ENCODE measurements around the gene SEC16A. TPM values are rescaled to one million over a fixed set of nuclear protein-coding genes. Genes with fewer than 3 reads are reported as not detected.

Gene SEC16A
- total RNA-seq, 1 donor from 2014 or later = 64.5 TPM

- no peak overlapping the region for H3K4me3 ChIP-seq (ENCODE audit: low read depth, low read length)
- DNase-seq (ENCODE audit: low read depth) = no peak
- peaks cover 9% of the 10 kb centered on the region for H3K36me3 ChIP-seq (ENCODE audit: control insufficient read depth, insufficient read depth, low read length)
- no peak for TF ChIP-seq CTCF (IDR thresholded peaks at IDR 0.05; ENCODE audit: insufficient read depth, low read length, poor library complexity, severe bottlenecking)
- H3K27me3 ChIP-seq (ENCODE audit: control insufficient read depth, insufficient read depth, low read length) = no peaks in the 10 kb centered on the region
These were observed 15.1 kb downstream of the SEC16A start for GRCh38 chr9:136467766-136468165.

GRCh38 chr9:136466155-136466541 is 16.7 kb downstream of the SEC16A start:
- TF ChIP-seq CTCF (IDR thresholded peaks at IDR 0.05; ENCODE audit: insufficient read depth, low read length, poor library complexity, severe bottlenecking) = no peak
- Histone ChIP-seq H3K27me3 (ENCODE audit: control insufficient read depth, insufficient read depth, low read length) (no peaks in the 10 kb centered on the region), H3K4me3 (ENCODE audit: low read depth, low read length) (no peak overlapping the region), H3K36me3 (ENCODE audit: control insufficient read depth, insufficient read depth, low read length) (peaks cover 9% of the 10 kb centered on the region)
- no peak for DNase-seq (ENCODE audit: low read depth)

GRCh38 chr9:136465500-136466154 is 17.2 kb downstream of the SEC16A start:
- H3K4me3 ChIP-seq (ENCODE audit: low read depth, low read length) = no peak overlapping the region
- H3K27me3 ChIP-seq (ENCODE audit: control insufficient read depth, insufficient read depth, low read length) = no peaks in the 10 kb centered on the region
- no peak for DNase-seq (ENCODE audit: low read depth)
- TF ChIP-seq CTCF (IDR thresholded peaks at IDR 0.05; ENCODE audit: insufficient read depth, low read length, poor library complexity, severe bottlenecking) = no peak
- H3K36me3 ChIP-seq (ENCODE audit: control insufficient read depth, insufficient read depth, low read length) = peaks cover 8% of the 10 kb centered on the region

- Histone ChIP-seq H3K4me3 (ENCODE audit: low read depth, low read length) (no peak overlapping the region), H3K36me3 (ENCODE audit: control insufficient read depth, insufficient read depth, low read length) (peaks cover 6% of the 10 kb centered on the region), H3K27me3 (ENCODE audit: control insufficient read depth, insufficient read depth, low read length) (no peaks in the 10 kb centered on the region)
- no peak for TF ChIP-seq CTCF (IDR thresholded peaks at IDR 0.05; ENCODE audit: insufficient read depth, low read length, poor library complexity, severe bottlenecking)
- no peak for DNase-seq (ENCODE audit: low read depth)
These were observed 18.6 kb downstream of the SEC16A start for GRCh38 chr9:136464241-136464640.

GRCh38 chr9:136463578-136463977 is 19.3 kb downstream of the SEC16A start:
- peaks cover 6% of the 10 kb centered on the region for H3K36me3 ChIP-seq (ENCODE audit: control insufficient read depth, insufficient read depth, low read length)
- no peaks in the 10 kb centered on the region for H3K27me3 ChIP-seq (ENCODE audit: control insufficient read depth, insufficient read depth, low read length)
- no peak overlapping the region for H3K4me3 ChIP-seq (ENCODE audit: low read depth, low read length)
- no peak for TF ChIP-seq CTCF (IDR thresholded peaks at IDR 0.05; ENCODE audit: insufficient read depth, low read length, poor library complexity, severe bottlenecking)
- DNase-seq (ENCODE audit: low read depth) = no peak

GRCh38 chr9:136462664-136463063 is 20.2 kb downstream of the SEC16A start:
- DNase-seq (ENCODE audit: low read depth) = no peak
- no peak overlapping the region for H3K4me3 ChIP-seq (ENCODE audit: low read depth, low read length)
- peaks cover 3% of the 10 kb centered on the region for H3K36me3 ChIP-seq (ENCODE audit: control insufficient read depth, insufficient read depth, low read length)
- TF ChIP-seq CTCF (IDR thresholded peaks at IDR 0.05; ENCODE audit: insufficient read depth, low read length, poor library complexity, severe bottlenecking) = no peak
- H3K27me3 ChIP-seq (ENCODE audit: control insufficient read depth, insufficient read depth, low read length) = no peaks in the 10 kb centered on the region

All from kidney epithelial cell (primary cell).